ENCODE results near the gene LRMDA. TPM values are rescaled to one million over a fixed set of nuclear protein-coding genes. Genes with fewer than 3 reads are reported as not detected.

Gene LRMDA
- total RNA-seq, 4 donors from 2014 or later: 7.3 to 20.1 (median 8.4) TPM

GRCh38 chr10:75646218-75646915 lies 214.9 kb downstream of the LRMDA start:
- TF ChIP-seq POLR2A (IDR thresholded peaks at IDR 0.05) (no peak), POLR2AphosphoS5 (IDR thresholded peaks at IDR 0.05) (no peak)
- TF ChIP-seq, protein P1, sequence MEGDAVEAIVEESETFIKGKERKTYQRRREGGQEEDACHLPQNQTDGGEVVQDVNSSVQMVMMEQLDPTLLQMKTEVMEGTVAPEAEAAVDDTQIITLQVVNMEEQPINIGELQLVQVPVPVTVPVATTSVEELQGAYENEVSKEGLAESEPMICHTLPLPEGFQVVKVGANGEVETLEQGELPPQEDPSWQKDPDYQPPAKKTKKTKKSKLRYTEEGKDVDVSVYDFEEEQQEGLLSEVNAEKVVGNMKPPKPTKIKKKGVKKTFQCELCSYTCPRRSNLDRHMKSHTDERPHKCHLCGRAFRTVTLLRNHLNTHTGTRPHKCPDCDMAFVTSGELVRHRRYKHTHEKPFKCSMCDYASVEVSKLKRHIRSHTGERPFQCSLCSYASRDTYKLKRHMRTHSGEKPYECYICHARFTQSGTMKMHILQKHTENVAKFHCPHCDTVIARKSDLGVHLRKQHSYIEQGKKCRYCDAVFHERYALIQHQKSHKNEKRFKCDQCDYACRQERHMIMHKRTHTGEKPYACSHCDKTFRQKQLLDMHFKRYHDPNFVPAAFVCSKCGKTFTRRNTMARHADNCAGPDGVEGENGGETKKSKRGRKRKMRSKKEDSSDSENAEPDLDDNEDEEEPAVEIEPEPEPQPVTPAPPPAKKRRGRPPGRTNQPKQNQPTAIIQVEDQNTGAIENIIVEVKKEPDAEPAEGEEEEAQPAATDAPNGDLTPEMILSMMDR (IDR thresholded peaks at IDR 0.05): no peak
- Histone ChIP-seq H3K27ac (peak overlapping the region in 2 of 4 donors; percentile 11 to 33), H3K4me3 (no peak overlapping the region), H3K27me3 (no peaks in the 10 kb centered on the region), H3K36me3 (no peaks in the 10 kb centered on the region), H3K4me1 (peaks cover 0 to 31% (median under 1%) of the 10 kb centered on the region in 3 donors), H3K9me3 (no peaks in the 10 kb centered on the region)
- ATAC-seq: no peak
- 42 to 78% methylated on average over 12 to 19 of the region's 19 CpGs for WGBS, 2 donors (ENCODE audit: low coverage in 1 of 2)

DNA sequence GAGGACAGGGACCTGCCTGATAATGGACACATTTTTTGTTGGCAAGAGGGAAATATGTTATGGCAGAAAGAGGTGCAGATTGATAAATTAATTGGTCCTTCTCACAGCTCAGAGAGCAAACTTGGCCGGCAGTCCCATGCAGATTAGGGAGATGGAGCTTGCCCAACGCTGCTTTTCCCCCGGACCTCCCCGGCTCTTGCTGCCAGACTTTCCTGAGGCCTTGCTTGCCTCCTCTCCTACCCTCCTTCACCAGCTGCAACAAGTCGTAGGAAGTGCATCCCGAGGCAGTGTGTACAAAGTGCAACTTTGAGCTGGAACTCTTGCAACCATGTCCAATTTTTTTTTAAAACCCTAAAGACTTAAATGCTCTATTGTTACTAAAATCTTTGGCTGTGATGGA lies 215.5 kb downstream of the LRMDA start:
- WGBS, 2 donors (ENCODE audit: low coverage in 1 of 2): 18 to 51% methylated on average over 5 to 6 of the region's 6 CpGs
- peaks cover 0 to 36% (median 3%) of the 10 kb centered on the region in 3 donors for H3K4me1 ChIP-seq
- no peak overlapping the region for H3K4me3 ChIP-seq
- H3K36me3 ChIP-seq: no peaks in the 10 kb centered on the region
- TF ChIP-seq POLR2AphosphoS5 (IDR thresholded peaks at IDR 0.05): no peak
- peak overlapping the region in 2 of 4 donors; percentile 11 to 33 for H3K27ac ChIP-seq
- no peaks in the 10 kb centered on the region for H3K9me3 ChIP-seq
- ATAC-seq: no peak
- no peaks in the 10 kb centered on the region for H3K27me3 ChIP-seq

- H3K27me3 ChIP-seq: no peaks in the 10 kb centered on the region
- H3K27ac ChIP-seq: no peak overlapping the region
- WGBS, 2 donors (ENCODE audit: low coverage in 1 of 2): 93 to 95% methylated on average over 3 of the region's 3 CpGs
- H3K9me3 ChIP-seq: no peaks in the 10 kb centered on the region
- no peak for ATAC-seq
- peaks cover under 1 to 44% (median 3%) of the 10 kb centered on the region in 3 donors for H3K4me1 ChIP-seq
- no peaks in the 10 kb centered on the region for H3K36me3 ChIP-seq
- no peak overlapping the region for H3K4me3 ChIP-seq
- no peak for TF ChIP-seq POLR2AphosphoS5 (IDR thresholded peaks at IDR 0.05)
- TF ChIP-seq, protein P1 (IDR thresholded peaks at IDR 0.05): no peak
Measured at GRCh38 chr10:75647675-75648074, 216.3 kb downstream of the LRMDA start.

DNA sequence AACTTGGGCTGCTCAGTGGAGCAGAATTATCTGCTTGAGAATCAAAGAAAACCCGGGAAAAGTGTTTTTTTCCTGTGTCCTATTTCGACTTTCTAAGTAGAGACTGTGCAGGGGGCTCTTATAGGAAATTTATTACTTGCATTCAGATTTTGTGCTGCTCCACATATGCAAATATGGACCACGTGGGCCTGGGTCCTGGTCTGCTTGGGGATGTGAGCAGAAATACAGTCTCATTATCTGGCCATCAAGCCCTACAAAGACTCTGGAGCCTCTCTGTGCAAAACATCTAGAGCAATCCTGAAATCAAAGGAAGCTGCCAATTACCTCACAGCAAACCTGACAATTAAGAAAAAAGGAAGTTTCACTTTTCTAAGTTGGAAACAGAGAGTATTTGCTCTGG lies 216.9 kb downstream of the LRMDA start:
- Histone ChIP-seq H3K36me3 (no peaks in the 10 kb centered on the region), H3K4me3 (no peak overlapping the region), H3K4me1 (peaks cover 3 to 51% (median 5%) of the 10 kb centered on the region in 3 donors), H3K27me3 (no peaks in the 10 kb centered on the region), H3K27ac (no peak overlapping the region), H3K9me3 (no peaks in the 10 kb centered on the region)
- whole genome bisulfite sequencing, 2 donors (ENCODE audit: low coverage in 1 of 2): 90 to 100% methylated on average over 1 to 3 of the region's 3 CpGs
- ATAC-seq: no peak
- TF ChIP-seq POLR2AphosphoS5 (IDR thresholded peaks at IDR 0.05) (no peak), EP300 (IDR thresholded peaks at IDR 0.05) (no peak), POLR2A (IDR thresholded peaks at IDR 0.05) (no peak)
- TF ChIP-seq, protein P1 (IDR thresholded peaks at IDR 0.05): no peak

DNA sequence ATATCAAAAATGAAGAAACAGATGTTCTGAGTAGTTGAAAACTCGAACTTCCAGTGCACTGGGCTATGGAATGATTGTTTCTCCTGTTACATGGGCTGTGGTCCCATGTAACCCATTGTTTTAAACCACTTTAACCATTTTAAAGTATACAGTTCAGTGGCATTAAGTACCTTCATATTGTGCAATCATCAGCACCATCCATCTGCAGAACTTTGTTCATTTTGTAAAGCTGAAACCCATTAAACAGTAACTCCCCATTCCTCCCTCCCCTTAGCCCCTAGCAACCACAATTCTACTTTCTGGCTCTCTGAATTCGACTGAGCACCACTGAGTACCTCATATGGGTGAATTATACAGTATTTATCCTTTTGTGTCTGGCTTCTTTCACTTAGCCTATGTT lies 217.4 kb downstream of the LRMDA start:
- no peaks in the 10 kb centered on the region for H3K27me3 ChIP-seq
- no peaks in the 10 kb centered on the region for H3K36me3 ChIP-seq
- H3K27ac ChIP-seq: no peak overlapping the region
- TF ChIP-seq EP300 (IDR thresholded peaks at IDR 0.05): no peak
- no peak for TF ChIP-seq POLR2AphosphoS5 (IDR thresholded peaks at IDR 0.05)
- no peak for TF ChIP-seq POLR2A (IDR thresholded peaks at IDR 0.05)
- TF ChIP-seq, protein P1 (IDR thresholded peaks at IDR 0.05): no peak
- no peak overlapping the region for H3K4me3 ChIP-seq
- no peak for ATAC-seq
- no peaks in the 10 kb centered on the region for H3K9me3 ChIP-seq
- H3K4me1 ChIP-seq: peaks cover 4 to 56% (median 5%) of the 10 kb centered on the region in 3 donors
- WGBS, 2 donors (ENCODE audit: low coverage in 1 of 2): 81 to 91% methylated on average over 2 of the region's 2 CpGs
